GM18867 (cell line): ENCODE results near the gene KRTAP1-4.
"Not testable (repeated sequence)": the region's sequence is repeated elsewhere in the genome, so short reads cannot be mapped to it uniquely, and the experiment has no call there.

Experiments
- ATAC-seq: cut with Tn5 transposase; IDR thresholded peaks from one replicate; pipeline ENCODE4 v1.9.1; 2021; ENCODE audit warnings: mild to moderate bottlenecking, moderate library complexity; ENCODE audit not compliant: unreplicated experiment

The KRTAP1-4 gene

DNA sequence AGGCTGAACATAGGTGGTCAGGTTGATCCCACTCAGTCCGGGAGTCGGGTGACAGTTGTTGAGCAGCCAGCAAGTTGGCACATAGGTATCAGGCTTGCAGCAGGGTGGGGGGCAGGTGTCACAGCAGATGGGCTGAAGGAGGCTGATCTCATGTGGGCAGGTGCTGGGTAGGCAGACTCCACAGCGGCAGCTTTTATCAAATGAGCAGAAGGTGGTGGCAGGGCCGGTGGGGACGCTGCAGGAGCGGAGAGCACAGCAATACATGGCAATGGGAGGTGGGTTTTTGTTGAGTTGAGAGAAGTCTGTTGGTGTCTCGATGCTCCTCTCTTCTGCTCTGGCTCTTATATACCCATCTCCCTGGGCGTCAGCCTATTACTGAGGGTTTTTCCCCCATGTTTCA is 21.2 kb downstream of the KRTAP1-4 start, which contains the start of gene KRTAP3-1:
KRTAP3-1 (minus strand) TSS at position 318 of the 400 bp plus-strand sequence; CDS start at position 264, 54 bp downstream.
- ATAC-seq = no peak

GRCh38 chr17:41004397-41004796 is 25.6 kb downstream of the KRTAP1-4 start:
- ATAC-seq = no peak

GRCh38 chr17:41003926-41004325 is 26.1 kb downstream of the KRTAP1-4 start:
- no peak for ATAC-seq

GRCh38 chr17:41002814-41003213 is 27.2 kb downstream of the KRTAP1-4 start:
- no peak for ATAC-seq

GRCh38 chr17:41001795-41002194 is 28.2 kb downstream of the KRTAP1-4 start:
- ATAC-seq = no peak

DNA sequence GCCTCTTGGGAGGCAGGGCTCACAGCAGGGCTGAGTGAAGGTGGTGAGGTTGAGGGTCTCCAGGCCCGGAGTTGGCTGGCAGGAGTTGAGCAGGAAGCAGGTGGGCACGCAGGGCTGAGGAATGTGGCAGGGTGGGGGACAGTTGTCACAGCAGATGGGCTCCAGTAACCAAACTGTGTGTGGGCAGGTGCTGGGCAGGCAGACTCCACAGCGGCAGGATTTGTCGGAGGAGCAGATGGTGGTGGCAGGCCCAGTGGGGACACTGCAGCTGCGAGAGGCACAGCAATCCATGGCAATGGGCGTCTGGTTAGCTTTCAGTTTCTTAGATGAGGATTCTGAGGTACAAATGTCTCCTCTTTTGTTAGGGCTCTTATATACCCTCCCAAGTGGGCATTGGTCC is 30.4 kb downstream of the KRTAP1-4 start, which contains the start of gene KRTAP3-2:
KRTAP3-2 (minus strand) TSS at position 344 of the 400 bp plus-strand sequence; CDS start at position 291, 53 bp downstream.
- ATAC-seq = not testable (repeated sequence)

- no peak for ATAC-seq
These were observed 32.6 kb downstream of the KRTAP1-4 start for GRCh38 chr17:40997361-40997760.

GRCh38 chr17:40996829-40997228 is 33.2 kb downstream of the KRTAP1-4 start:
- ATAC-seq = no peak

DNA sequence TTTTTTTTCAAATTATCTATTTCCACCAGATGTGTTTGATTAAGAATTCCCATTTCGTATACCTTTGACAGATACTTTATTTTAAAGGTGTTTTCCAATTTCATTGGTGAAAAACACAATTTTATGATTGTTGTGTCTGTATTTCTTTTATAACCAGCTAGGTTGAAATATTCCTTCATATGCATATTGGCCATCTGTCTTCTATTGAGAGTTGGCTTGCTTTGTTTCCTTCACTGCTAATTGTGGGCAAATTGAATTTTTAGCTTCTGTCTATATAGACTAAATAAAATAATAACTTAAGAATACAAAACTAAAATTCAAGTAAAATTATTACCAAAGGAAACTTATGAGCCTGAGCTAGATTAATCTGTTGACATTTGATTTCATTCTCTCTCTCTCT is 34.9 kb downstream of the KRTAP1-4 start:
- ATAC-seq = no peak

GRCh38 chr17:40993839-40994238 is 36.2 kb downstream of the KRTAP1-4 start, which contains the start of gene KRTAP3-3:
Gene KRTAP3-3 (minus strand): TSS chr17:40994164. CDS start chr17:40994097, 67 bp downstream.
- no peak for ATAC-seq

DNA sequence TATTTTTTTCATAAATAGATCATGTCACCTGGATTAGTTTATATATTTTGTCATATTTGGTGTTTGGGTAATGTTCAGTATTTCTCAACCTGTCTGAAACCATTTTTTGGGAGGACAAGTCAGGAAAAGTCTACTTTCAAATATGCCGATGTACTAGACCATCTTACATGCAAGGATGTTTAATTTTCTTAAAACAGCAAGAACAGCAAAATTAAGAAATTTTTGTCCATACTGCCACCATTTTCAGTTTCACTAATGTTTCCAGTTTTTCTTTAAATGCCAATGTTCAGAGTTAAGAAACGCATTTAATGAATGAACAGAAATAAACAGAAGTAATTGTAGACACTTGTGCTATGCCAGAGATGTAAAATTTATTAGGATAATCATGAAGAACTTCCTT is 36.9 kb downstream of the KRTAP1-4 start:
- no peak for ATAC-seq

- ATAC-seq = no peak
These were observed 37.3 kb downstream of the KRTAP1-4 start for GRCh38 chr17:40992666-40993065.

- ATAC-seq = no peak
These were observed 43.1 kb downstream of the KRTAP1-4 start for GRCh38 chr17:40986920-40987319.

DNA sequence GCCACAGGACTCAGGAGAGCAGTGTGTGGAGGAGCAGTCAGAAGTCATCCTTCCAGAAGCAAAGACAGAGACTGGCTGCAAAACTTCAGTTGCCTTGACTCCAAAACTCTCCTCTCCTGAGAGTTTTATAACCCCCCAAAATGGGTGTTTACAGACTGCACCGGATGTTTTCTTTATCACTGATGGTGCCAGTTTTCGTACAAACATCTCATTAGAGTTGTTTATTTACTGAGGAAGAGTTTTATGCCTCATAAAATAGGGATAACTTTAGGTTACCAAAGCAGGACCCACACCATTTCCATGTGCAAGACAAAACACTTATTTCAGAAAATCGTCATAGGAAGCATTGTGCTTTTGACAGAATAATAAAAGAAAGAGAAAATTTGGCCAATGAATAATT is 45.8 kb downstream of the KRTAP1-4 start, which contains the start of gene KRT40:
KRT40 (minus strand) TSS at position 101 of the 400 bp plus-strand sequence; CDS start at position 48, 53 bp downstream.
- no peak for ATAC-seq

GRCh38 chr17:40981115-40981514 is 48.9 kb downstream of the KRTAP1-4 start:
- ATAC-seq = no peak

GRCh38 chr17:40980596-40980995 is 49.4 kb downstream of the KRTAP1-4 start:
- no peak for ATAC-seq

- ATAC-seq = no peak
These were observed 49.9 kb downstream of the KRTAP1-4 start for GRCh38 chr17:40980117-40980516.
